Suprapubic skin (tissue), 4 donors: Measurements from ENCODE around the gene FARS2. TPM values are rescaled to one million over a fixed set of nuclear protein-coding genes. Genes with fewer than 3 reads are reported as not detected.

Experiments used
- DNase-seq, 2 donors: peaks; one replicate each; pipeline ENCODE4 v3.0.0-alpha.2; 2019; ENCODE audit warnings: low spot score in 2 of 2
- H3K27ac ChIP-seq: fragments of 200-600 bp; sonication (generic); one replicate; pipeline ENCODE4 v1.5.1; 2019
- H3K27me3 ChIP-seq: fragments of 200-600 bp; sonication (generic); one replicate; pipeline ENCODE4 v1.5.1; 2019
- H3K36me3 ChIP-seq: fragments of 200-600 bp; sonication (generic); one replicate; pipeline ENCODE4 v1.5.1; 2019
- H3K4me1 ChIP-seq: fragments of 200-600 bp; sonication (generic); one replicate; pipeline ENCODE4 v1.5.1; 2019
- H3K4me3 ChIP-seq: fragments of 200-600 bp; sonication (generic); one replicate; pipeline ENCODE4 v1.5.1; 2019; ENCODE audit warnings: mild to moderate bottlenecking
- H3K9me3 ChIP-seq: fragments of 200-600 bp; sonication (generic); one replicate; pipeline ENCODE4 v1.5.1; 2019
- EP300 ChIP-seq: sonication (generic); formaldehyde crosslinking; IDR thresholded peaks from one replicate; pipeline ENCODE4 v1.6.1; 2017; ENCODE audit warnings: antibody characterized with exemption
- POLR2A ChIP-seq, 2 donors: fragments of 450-650 bp; IDR thresholded peaks; one replicate each; pipeline ENCODE4 v1.6.1; 2017; ENCODE audit warnings: antibody characterized with exemption in 2 of 2, mild to moderate bottlenecking in 2 of 2, moderate library complexity in 2 of 2
- POLR2AphosphoS5 ChIP-seq, 3 donors: sonication (generic); formaldehyde crosslinking; IDR thresholded peaks; one replicate each; pipeline ENCODE4 v1.6.1; 2017; ENCODE audit warnings: antibody characterized with exemption in 3 of 3
- WGBS: methylation state at CpG from one replicate; pipeline ENCODE4 v1.1.5; 2018; 5-methylcytosine and 5-hydroxymethylcytosine counted together
- total RNA-seq, 4 donors: library from RNA; depleted of rRNA; stranded (reverse); fragments of >200 nt; gene quantifications; one replicate each; pipeline ENCODE4 v1.1.0, GENCODE V29; 2016
- TF ChIP-seq, protein P1 (sequence below), 2 donors: fragments of 200-600 bp in 1 of 2; fragments of 450-650 bp in 1 of 2; sonication (generic) in 1 of 2; IDR thresholded peaks; one replicate each; pipeline ENCODE4 v1.5.1; 2016 to 2019; ENCODE audit warnings: antibody characterized with exemption in 2 of 2, mild to moderate bottlenecking in 1 of 2, moderate library complexity in 1 of 2

Gene FARS2
- total RNA-seq, 4 donors from 2014 or later = 15.0 to 22.4 (median 20.1) TPM

- no peak for TF ChIP-seq POLR2A (IDR thresholded peaks at IDR 0.05)
- TF ChIP-seq EP300 = no peak
- TF ChIP-seq, protein P1, sequence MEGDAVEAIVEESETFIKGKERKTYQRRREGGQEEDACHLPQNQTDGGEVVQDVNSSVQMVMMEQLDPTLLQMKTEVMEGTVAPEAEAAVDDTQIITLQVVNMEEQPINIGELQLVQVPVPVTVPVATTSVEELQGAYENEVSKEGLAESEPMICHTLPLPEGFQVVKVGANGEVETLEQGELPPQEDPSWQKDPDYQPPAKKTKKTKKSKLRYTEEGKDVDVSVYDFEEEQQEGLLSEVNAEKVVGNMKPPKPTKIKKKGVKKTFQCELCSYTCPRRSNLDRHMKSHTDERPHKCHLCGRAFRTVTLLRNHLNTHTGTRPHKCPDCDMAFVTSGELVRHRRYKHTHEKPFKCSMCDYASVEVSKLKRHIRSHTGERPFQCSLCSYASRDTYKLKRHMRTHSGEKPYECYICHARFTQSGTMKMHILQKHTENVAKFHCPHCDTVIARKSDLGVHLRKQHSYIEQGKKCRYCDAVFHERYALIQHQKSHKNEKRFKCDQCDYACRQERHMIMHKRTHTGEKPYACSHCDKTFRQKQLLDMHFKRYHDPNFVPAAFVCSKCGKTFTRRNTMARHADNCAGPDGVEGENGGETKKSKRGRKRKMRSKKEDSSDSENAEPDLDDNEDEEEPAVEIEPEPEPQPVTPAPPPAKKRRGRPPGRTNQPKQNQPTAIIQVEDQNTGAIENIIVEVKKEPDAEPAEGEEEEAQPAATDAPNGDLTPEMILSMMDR (IDR thresholded peaks at IDR 0.05) = no peak
- no peak for TF ChIP-seq POLR2AphosphoS5 (IDR thresholded peaks at IDR 0.05)
- Histone ChIP-seq H3K36me3 (no peaks in the 10 kb centered on the region), H3K9me3 (no peaks in the 10 kb centered on the region), H3K27me3 (no peaks in the 10 kb centered on the region), H3K27ac (no peak overlapping the region), H3K4me1 (no peaks in the 10 kb centered on the region), H3K4me3 (no peak overlapping the region)
- no peak for DNase-seq
- WGBS = 97% methylated on average over 8 of the region's 8 CpGs
These were observed 247.8 kb downstream of the FARS2 start for GRCh38 chr6:5509106-5509505.

DNA sequence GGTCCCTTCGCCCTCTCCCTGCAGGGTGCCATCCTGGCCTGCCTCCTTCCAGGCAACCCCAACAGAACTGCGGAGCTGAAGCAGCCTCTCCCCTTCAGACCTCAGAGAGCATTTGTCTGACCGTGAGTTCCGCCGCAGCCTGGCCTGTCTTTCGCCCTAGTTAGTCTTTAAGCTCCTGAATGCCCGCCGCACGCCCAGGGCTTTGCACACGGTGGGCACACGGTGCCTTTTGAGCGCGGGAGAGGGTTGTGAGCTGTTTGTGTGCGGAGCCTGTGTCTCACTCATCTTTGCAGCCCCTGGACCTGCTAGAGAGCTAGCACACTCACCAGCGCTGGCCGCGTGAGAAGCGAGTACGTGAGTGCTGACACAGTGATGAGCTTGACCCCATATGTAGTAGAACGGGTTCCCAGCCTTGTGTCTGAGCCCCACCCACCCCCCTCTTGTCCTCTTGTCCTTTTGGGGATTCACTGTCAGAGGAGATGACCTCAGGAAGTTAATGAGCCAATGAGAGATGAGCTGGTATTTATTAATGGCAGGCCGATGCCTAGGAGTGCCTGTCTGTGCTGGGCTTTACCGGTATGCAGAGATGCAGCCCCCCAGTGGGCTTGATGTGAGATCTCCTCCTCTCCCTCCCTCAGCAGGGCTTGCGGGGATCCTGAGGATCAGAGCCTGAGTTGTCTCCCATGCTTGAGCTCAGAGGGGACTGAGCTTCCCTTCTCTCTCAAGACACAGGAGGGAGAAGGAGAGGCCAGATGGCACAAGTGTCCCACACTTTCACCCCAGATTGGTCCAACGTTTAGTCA lies 249.2 kb downstream of the FARS2 start:
- H3K27me3 ChIP-seq = no peaks in the 10 kb centered on the region
- no peaks in the 10 kb centered on the region for H3K4me1 ChIP-seq
- WGBS = 95% methylated on average over 11 of the region's 24 CpGs
- H3K4me3 ChIP-seq = no peak overlapping the region
- no peaks in the 10 kb centered on the region for H3K36me3 ChIP-seq
- DNase-seq = no peak
- no peak overlapping the region for H3K27ac ChIP-seq
- no peak for TF ChIP-seq POLR2A (IDR thresholded peaks at IDR 0.05)
- H3K9me3 ChIP-seq = no peaks in the 10 kb centered on the region

DNA sequence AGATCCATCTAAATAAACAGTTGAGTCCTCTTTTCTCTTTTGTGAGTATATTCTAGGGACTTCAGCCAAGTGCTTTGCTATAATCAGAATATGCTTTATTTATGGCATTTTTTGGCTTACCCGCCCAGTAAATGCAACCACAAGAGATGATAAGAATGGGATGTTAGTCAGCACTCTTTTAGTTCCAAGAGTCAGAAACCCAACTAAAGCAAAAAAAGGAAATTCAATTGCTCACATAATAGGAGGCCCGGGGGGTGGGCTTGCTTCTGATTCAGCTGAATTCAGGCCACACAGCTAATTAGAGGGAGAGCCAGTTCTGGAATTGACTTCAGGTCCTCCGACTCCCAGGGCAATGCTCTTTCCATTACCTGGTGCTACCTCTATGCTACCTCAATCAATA lies 250.6 kb downstream of the FARS2 start:
- Histone ChIP-seq H3K9me3 (no peaks in the 10 kb centered on the region), H3K27ac (no peak overlapping the region), H3K4me1 (no peaks in the 10 kb centered on the region), H3K36me3 (no peaks in the 10 kb centered on the region), H3K27me3 (no peaks in the 10 kb centered on the region), H3K4me3 (no peak overlapping the region)
- 75% methylated on average over 3 of the region's 3 CpGs for WGBS
- DNase-seq = no peak
- no peak for TF ChIP-seq POLR2A (IDR thresholded peaks at IDR 0.05)
- no peak for TF ChIP-seq POLR2AphosphoS5 (IDR thresholded peaks at IDR 0.05)
- TF ChIP-seq, protein P1 (IDR thresholded peaks at IDR 0.05) = no peak
- no peak for TF ChIP-seq EP300

DNA sequence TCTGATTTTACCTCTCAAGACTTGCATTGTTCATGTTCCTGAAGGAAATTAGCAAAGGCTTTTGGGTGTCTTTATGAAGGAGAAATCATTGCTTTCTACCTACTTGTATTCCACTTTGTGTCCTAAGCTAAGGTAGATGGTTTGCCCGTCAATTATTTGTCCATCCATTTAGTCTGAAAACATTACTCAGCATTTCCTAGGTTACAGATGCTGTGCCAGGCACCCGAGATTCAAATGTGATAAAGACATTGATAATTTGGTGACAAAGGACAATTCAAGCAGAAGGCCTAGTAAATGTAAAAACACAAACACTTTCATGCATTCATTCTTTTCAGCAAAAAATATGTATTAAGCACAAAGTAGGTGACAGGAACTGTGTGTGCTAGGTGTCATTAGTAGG lies 251.1 kb downstream of the FARS2 start:
- WGBS = 93% methylated on average over 2 of the region's 2 CpGs
- no peak overlapping the region for H3K4me3 ChIP-seq
- TF ChIP-seq POLR2A (IDR thresholded peaks at IDR 0.05) (no peak), EP300 (no peak), POLR2AphosphoS5 (IDR thresholded peaks at IDR 0.05) (no peak)
- TF ChIP-seq, protein P1 (IDR thresholded peaks at IDR 0.05) = no peak

DNA sequence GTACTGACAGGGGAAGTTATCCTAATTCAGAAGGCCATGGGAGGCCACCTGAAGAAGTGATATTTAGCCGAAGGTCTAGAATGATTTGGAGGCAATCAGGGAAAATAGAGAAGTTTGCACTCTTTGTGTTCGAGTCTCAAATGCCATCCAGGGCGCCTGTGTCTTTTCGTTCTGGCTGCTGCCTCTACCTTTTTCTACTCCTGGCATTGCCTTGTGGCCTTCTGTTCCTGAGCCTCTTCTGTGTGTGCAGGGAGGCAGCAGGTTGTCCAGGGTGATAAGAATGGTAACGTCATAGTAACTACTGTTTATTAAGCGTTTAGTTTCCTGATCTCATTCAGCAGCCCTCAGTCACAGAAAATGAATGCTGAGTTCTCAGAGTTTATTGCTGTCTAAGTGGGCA lies 252.1 kb downstream of the FARS2 start:
- Histone ChIP-seq H3K27me3 (no peaks in the 10 kb centered on the region), H3K4me1 (no peaks in the 10 kb centered on the region), H3K27ac (no peak overlapping the region), H3K9me3 (no peaks in the 10 kb centered on the region), H3K36me3 (no peaks in the 10 kb centered on the region), H3K4me3 (no peak overlapping the region)
- DNase-seq = no peak
- TF ChIP-seq EP300 (no peak), POLR2AphosphoS5 (IDR thresholded peaks at IDR 0.05) (no peak), POLR2A (IDR thresholded peaks at IDR 0.05) (no peak)
- TF ChIP-seq, protein P1 (IDR thresholded peaks at IDR 0.05) = no peak
- WGBS = 97% methylated on average over 6 of the region's 6 CpGs

More for the DNA sequence above, 251.1 kb downstream of the FARS2 start:
- H3K36me3 ChIP-seq = no peaks in the 10 kb centered on the region
- no peaks in the 10 kb centered on the region for H3K27me3 ChIP-seq
- H3K27ac ChIP-seq = no peak overlapping the region
- H3K9me3 ChIP-seq = no peaks in the 10 kb centered on the region
- no peaks in the 10 kb centered on the region for H3K4me1 ChIP-seq
- DNase-seq = no peak
